ENCODE results near the gene YJEFN3.

YJEFN3 gene

GRCh38 chr19:19554074-19555023, 25.6 kb downstream of the YJEFN3 start:
- H3K4me3 ChIP-seq (ENCODE audit: low read length), result no peak overlapping the region
- no peak for TF ChIP-seq ZNF274 (IDR thresholded peaks at IDR 0.05; ENCODE audit: low read depth, low read length)

- no peak for TF ChIP-seq ZNF274 (IDR thresholded peaks at IDR 0.05; ENCODE audit: low read depth, low read length)
- no peak overlapping the region for H3K4me3 ChIP-seq (ENCODE audit: low read length)
Observed at GRCh38 chr19:19558055-19558454, 29.3 kb downstream of the YJEFN3 start.

- no peak overlapping the region for H3K4me3 ChIP-seq (ENCODE audit: low read length)
- no peak for TF ChIP-seq ZNF274 (IDR thresholded peaks at IDR 0.05; ENCODE audit: low read depth, low read length)
Observed at GRCh38 chr19:19558636-19559035, 29.9 kb downstream of the YJEFN3 start.

GRCh38 chr19:19559931-19560330, 31.2 kb downstream of the YJEFN3 start:
- H3K4me3 ChIP-seq (ENCODE audit: low read length), result no peak overlapping the region
- no peak for TF ChIP-seq ZNF274 (IDR thresholded peaks at IDR 0.05; ENCODE audit: low read depth, low read length)

- TF ChIP-seq ZNF274 (IDR thresholded peaks at IDR 0.05; ENCODE audit: low read depth, low read length), result no peak
- no peak overlapping the region for H3K4me3 ChIP-seq (ENCODE audit: low read length)
Observed at GRCh38 chr19:19561946-19562664, 33.4 kb downstream of the YJEFN3 start.

- no peak for TF ChIP-seq ZNF274 (IDR thresholded peaks at IDR 0.05; ENCODE audit: low read depth, low read length)
- H3K4me3 ChIP-seq (ENCODE audit: low read length), result no peak overlapping the region
Observed at GRCh38 chr19:19562665-19563347, 34.1 kb downstream of the YJEFN3 start.

GRCh38 chr19:19563348-19563848, 34.7 kb downstream of the YJEFN3 start:
- H3K4me3 ChIP-seq (ENCODE audit: low read length), result no peak overlapping the region
- TF ChIP-seq ZNF274 (IDR thresholded peaks at IDR 0.05; ENCODE audit: low read depth, low read length), result no peak

GRCh38 chr19:19566306-19566705, 37.6 kb downstream of the YJEFN3 start:
- H3K4me3 ChIP-seq (ENCODE audit: low read length), result no peak overlapping the region
- TF ChIP-seq ZNF274 (IDR thresholded peaks at IDR 0.05; ENCODE audit: low read depth, low read length), result no peak

GRCh38 chr19:19567391-19567790, 38.7 kb downstream of the YJEFN3 start:
- H3K4me3 ChIP-seq (ENCODE audit: low read length), result no peak overlapping the region
- no peak for TF ChIP-seq ZNF274 (IDR thresholded peaks at IDR 0.05; ENCODE audit: low read depth, low read length)

GRCh38 chr19:19568802-19569756, 40.4 kb downstream of the YJEFN3 start:
- TF ChIP-seq ZNF274 (IDR thresholded peaks at IDR 0.05; ENCODE audit: low read depth, low read length), result no peak
- no peak overlapping the region for H3K4me3 ChIP-seq (ENCODE audit: low read length)

GRCh38 chr19:19570571-19570970, 41.9 kb downstream of the YJEFN3 start:
- H3K4me3 ChIP-seq (ENCODE audit: low read length), result no peak overlapping the region
- TF ChIP-seq ZNF274 (IDR thresholded peaks at IDR 0.05; ENCODE audit: low read depth, low read length), result no peak

- TF ChIP-seq ZNF274 (IDR thresholded peaks at IDR 0.05; ENCODE audit: low read depth, low read length), result no peak
- no peak overlapping the region for H3K4me3 ChIP-seq (ENCODE audit: low read length)
Observed at GRCh38 chr19:19571071-19571786, 42.5 kb downstream of the YJEFN3 start.

GRCh38 chr19:19575411-19575810, 46.7 kb downstream of the YJEFN3 start:
- no peak overlapping the region for H3K4me3 ChIP-seq (ENCODE audit: low read length)
- no peak for TF ChIP-seq ZNF274 (IDR thresholded peaks at IDR 0.05; ENCODE audit: low read depth, low read length)

All from GM08714 (cell line).